GM13976 (cell line): ENCODE results near the gene MTMR6.

Source experiments
- DNase-seq: peaks from one replicate; pipeline ENCODE4 v3.0.0; 2012; ENCODE audit warnings: low spot score
- in situ Hi-C: fragments of 300-500 bp; cut with MboI; formaldehyde crosslinking; loops from one replicate; pipeline ENCODE4 v1.12.0; 2022; ENCODE audit warnings: low sequenced_read_pairs, mixed read lengths, inconsistent platforms; ENCODE audit not compliant: unreplicated experiment
- TF ChIP-seq, protein P1 (sequence below): IDR thresholded peaks from 2 replicates; pipeline ENCODE4 v1.5.1; 2012; ENCODE audit warnings: borderline replicate concordance, mild to moderate bottlenecking; ENCODE audit not compliant: insufficient read depth; ENCODE audit errors: extremely low read depth, missing control alignments, control extremely low read depth

Gene MTMR6

DNA sequence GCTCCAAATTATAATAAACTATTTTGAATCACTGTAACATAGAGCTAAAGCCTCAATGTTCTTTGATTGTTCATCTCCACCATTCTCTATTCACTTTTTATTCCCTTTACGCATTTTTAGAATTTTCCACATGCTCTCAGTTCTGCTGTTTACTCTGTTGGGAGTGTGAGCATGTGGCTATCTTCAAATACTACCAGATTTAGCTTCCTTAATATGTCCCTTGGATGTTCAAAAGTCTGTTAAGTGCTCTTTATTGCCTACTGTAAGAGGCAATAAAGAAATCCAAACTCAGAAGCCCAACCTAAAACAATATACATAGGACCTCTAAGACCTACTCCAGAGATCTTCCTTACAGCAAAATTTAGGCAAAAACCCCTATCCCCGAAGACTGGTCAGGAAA lies 34.5 kb downstream of the MTMR6 start:
- TF ChIP-seq, protein P1, sequence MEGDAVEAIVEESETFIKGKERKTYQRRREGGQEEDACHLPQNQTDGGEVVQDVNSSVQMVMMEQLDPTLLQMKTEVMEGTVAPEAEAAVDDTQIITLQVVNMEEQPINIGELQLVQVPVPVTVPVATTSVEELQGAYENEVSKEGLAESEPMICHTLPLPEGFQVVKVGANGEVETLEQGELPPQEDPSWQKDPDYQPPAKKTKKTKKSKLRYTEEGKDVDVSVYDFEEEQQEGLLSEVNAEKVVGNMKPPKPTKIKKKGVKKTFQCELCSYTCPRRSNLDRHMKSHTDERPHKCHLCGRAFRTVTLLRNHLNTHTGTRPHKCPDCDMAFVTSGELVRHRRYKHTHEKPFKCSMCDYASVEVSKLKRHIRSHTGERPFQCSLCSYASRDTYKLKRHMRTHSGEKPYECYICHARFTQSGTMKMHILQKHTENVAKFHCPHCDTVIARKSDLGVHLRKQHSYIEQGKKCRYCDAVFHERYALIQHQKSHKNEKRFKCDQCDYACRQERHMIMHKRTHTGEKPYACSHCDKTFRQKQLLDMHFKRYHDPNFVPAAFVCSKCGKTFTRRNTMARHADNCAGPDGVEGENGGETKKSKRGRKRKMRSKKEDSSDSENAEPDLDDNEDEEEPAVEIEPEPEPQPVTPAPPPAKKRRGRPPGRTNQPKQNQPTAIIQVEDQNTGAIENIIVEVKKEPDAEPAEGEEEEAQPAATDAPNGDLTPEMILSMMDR: no peak
- in situ Hi-C loops: no loop called here
- no peak for DNase-seq

DNA sequence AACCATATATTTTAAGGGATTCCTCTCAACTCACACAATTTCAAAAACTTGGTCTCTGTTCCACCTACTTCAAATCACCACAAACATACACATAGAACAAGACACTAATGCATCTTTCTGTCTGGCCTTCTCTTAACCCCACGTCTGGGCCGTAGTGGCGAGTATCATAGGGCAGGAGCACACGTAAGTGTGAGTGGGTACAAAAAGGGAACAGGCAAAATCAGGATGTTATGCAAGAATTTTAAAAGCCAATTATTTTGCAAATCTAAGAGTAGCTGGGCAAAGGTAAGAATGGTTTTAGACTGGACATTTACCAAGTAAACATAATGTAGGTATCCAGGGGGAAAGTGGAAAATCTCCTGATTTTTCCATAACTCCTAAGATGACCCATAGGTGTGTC lies 35.1 kb downstream of the MTMR6 start:
- in situ Hi-C loops: no loop called here
- TF ChIP-seq, protein P1: no peak
- DNase-seq: no peak

DNA sequence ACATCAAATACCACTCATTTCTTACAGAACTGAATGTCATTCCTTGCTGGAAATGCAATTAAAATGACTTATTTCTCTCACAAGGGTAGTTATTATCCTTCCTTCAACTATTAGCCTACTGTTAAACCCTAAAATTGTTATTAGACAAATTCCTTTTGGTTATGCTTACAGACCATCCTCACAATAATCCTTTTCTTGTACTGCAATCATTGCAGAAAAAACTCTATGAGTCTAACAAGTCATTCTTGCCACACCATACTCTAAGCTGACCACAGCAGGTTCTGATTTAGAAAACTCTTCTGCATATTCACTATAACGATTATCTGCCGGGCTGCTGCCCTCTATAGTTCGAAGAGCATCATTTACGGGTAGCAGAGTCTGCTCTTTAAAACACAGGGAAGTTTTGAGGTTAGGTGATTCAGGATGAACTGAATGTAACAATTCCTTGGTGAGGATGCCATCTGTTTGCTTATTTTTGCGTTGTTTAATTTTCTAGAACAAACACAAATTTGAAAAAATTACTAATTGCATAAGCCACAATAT lies 38.2 kb downstream of the MTMR6 start:
- in situ Hi-C loops: no loop called here
- TF ChIP-seq, protein P1: peak; percentile 50
- peak; percentile 40 for DNase-seq

DNA sequence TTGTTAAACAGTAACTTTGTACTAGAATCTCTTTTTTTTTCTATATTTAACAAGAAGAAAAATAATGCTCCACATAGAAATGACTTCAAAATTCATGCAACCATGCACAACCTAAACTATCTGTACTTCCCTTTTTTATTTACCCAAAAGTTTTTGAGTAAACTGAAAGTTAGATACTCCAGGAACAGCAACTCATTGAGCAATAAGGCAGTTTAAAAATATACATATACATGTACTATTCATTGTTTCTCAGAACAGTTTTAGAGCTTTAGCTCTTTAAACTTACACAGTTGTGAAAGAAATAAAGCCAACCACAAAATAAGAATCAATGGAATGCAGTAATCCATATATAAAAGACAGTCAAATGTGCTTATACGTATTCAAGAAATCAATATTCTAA lies 39.2 kb downstream of the MTMR6 start:
- TF ChIP-seq, protein P1: no peak
- in situ Hi-C loops: no loop called here
- DNase-seq: no peak

DNA sequence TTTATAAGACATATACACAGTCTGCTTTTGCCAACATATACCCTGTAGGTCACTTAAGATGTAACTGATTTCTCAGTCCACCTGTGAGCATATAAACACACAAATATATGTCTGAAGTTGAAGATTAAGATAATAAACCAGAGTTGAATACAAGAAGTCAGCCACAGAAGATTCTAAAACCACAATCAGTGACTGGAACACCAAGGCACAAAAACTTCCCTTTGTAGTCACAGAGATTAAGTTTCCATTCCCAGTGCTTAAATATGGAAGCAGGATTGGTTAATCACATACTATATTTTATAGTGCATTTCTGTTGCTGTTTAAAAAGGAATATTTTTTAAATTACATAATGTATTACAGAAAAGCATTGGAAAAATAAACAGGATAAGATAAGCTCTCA lies 39.9 kb downstream of the MTMR6 start:
- TF ChIP-seq, protein P1: no peak
- in situ Hi-C loops: no loop called here
- DNase-seq: no peak

DNA sequence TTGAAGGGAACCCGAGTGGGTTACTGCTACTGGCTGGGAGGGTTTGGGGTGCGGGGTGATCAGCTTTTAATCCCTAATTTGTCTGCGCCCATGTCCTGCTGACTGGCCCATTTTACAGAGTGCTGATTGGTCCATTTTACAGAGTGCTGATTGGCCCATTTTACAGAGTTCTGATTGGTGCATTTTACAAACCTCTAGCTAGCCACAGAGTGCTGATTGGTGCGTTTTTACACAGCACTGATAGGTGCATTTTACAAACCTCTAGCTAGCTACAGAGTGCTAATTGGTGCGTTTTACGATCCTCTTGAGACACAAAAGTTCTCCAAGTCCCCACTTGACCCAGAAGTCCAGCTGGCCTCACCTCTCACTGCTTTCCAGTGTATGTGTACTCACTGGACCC lies 43.2 kb downstream of the MTMR6 start:
- no peak for DNase-seq

More for the DNA sequence above, 43.2 kb downstream of the MTMR6 start:
- TF ChIP-seq, protein P1: no peak
- in situ Hi-C loops: no loop called here
